HG03139 (cell line): ENCODE data around the gene ABLIM1.

Source experiments
- ATAC-seq: cut with Tn5 transposase; IDR thresholded peaks from one replicate; pipeline ENCODE4 v1.9.1; 2021; ENCODE audit not compliant: unreplicated experiment

ABLIM1 gene

GRCh38 chr10:114680543-114681117, 22.6 kb upstream of the ABLIM1 start:
- no peak for ATAC-seq

- ATAC-seq = no peak
These were observed 21.5 kb upstream of the ABLIM1 start for GRCh38 chr10:114679552-114679951.

GRCh38 chr10:114678820-114679219, 20.7 kb upstream of the ABLIM1 start:
- ATAC-seq = no peak

GRCh38 chr10:114678336-114678735, 20.3 kb upstream of the ABLIM1 start:
- ATAC-seq = no peak

GRCh38 chr10:114674346-114674745, 16.3 kb upstream of the ABLIM1 start:
- no peak for ATAC-seq

GRCh38 chr10:114669648-114670047, 11.6 kb upstream of the ABLIM1 start:
- no peak for ATAC-seq

GRCh38 chr10:114668375-114669080, 10.5 kb upstream of the ABLIM1 start:
- no peak for ATAC-seq

GRCh38 chr10:114665873-114666272, 7.8 kb upstream of the ABLIM1 start:
- no peak for ATAC-seq

GRCh38 chr10:114665406-114665805, 7.3 kb upstream of the ABLIM1 start:
- ATAC-seq = no peak

GRCh38 chr10:114664127-114664526, 6.1 kb upstream of the ABLIM1 start:
- ATAC-seq = no peak

GRCh38 chr10:114663626-114664025, 5.6 kb upstream of the ABLIM1 start:
- ATAC-seq = no peak

GRCh38 chr10:114662646-114663217, 4.7 kb upstream of the ABLIM1 start:
- no peak for ATAC-seq

- ATAC-seq = no peak
These were observed 3.3 kb upstream of the ABLIM1 start for GRCh38 chr10:114661212-114661880.

GRCh38 chr10:114655671-114656070, 2.4 kb downstream of the ABLIM1 start:
- no peak for ATAC-seq

- ATAC-seq = no peak
These were observed 3.1 kb downstream of the ABLIM1 start for GRCh38 chr10:114654822-114655575.

GRCh38 chr10:114653926-114654325, 4.1 kb downstream of the ABLIM1 start:
- no peak for ATAC-seq

- ATAC-seq = no peak
These were observed 5.4 kb downstream of the ABLIM1 start for GRCh38 chr10:114652402-114653368.

GRCh38 chr10:114650831-114651230, 7.2 kb downstream of the ABLIM1 start:
- no peak for ATAC-seq

GRCh38 chr10:114650266-114650665, 7.8 kb downstream of the ABLIM1 start:
- no peak for ATAC-seq
